ENCODE measurements around the gene ZMIZ1. TPM values are rescaled to one million over a fixed set of nuclear protein-coding genes. Genes with fewer than 3 reads are reported as not detected.

The ZMIZ1 gene
- total RNA-seq, 1 donor from 2014 or later = 107 TPM

- DNase-seq (ENCODE audit: low spot score) = peak; percentile 61
These were observed 48.3 kb downstream of the ZMIZ1 start for GRCh38 chr10:79116801-79117723.

GRCh38 chr10:79118286-79119202, 49.8 kb downstream of the ZMIZ1 start:
- no peak for DNase-seq (ENCODE audit: low spot score)

GRCh38 chr10:79119306-79119705, 50.5 kb downstream of the ZMIZ1 start:
- no peak for DNase-seq (ENCODE audit: low spot score)

- no peak for DNase-seq (ENCODE audit: low spot score)
These were observed 54.8 kb downstream of the ZMIZ1 start for GRCh38 chr10:79123547-79123963.

GRCh38 chr10:79124066-79124465, 55.3 kb downstream of the ZMIZ1 start:
- no peak for DNase-seq (ENCODE audit: low spot score)

GRCh38 chr10:79125092-79125491, 56.3 kb downstream of the ZMIZ1 start:
- DNase-seq (ENCODE audit: low spot score) = no peak

GRCh38 chr10:79126351-79127080, 57.8 kb downstream of the ZMIZ1 start:
- DNase-seq (ENCODE audit: low spot score) = no peak

- peak; percentile 72 for DNase-seq (ENCODE audit: low spot score)
These were observed 58.6 kb downstream of the ZMIZ1 start for GRCh38 chr10:79127151-79127961.

- no peak for DNase-seq (ENCODE audit: low spot score)
These were observed 59.6 kb downstream of the ZMIZ1 start for GRCh38 chr10:79128241-79128922.

- DNase-seq (ENCODE audit: low spot score) = no peak
These were observed 60.1 kb downstream of the ZMIZ1 start for GRCh38 chr10:79128923-79129305.

- DNase-seq (ENCODE audit: low spot score) = no peak
These were observed 60.7 kb downstream of the ZMIZ1 start for GRCh38 chr10:79129361-79129997.

- DNase-seq (ENCODE audit: low spot score) = no peak
These were observed 61.5 kb downstream of the ZMIZ1 start for GRCh38 chr10:79130255-79130654.

- DNase-seq (ENCODE audit: low spot score) = no peak
These were observed 62.1 kb downstream of the ZMIZ1 start for GRCh38 chr10:79130846-79131245.

- no peak for DNase-seq (ENCODE audit: low spot score)
These were observed 63.3 kb downstream of the ZMIZ1 start for GRCh38 chr10:79131836-79132631.

GRCh38 chr10:79132681-79133381, 64.1 kb downstream of the ZMIZ1 start:
- DNase-seq (ENCODE audit: low spot score) = no peak

- no peak for DNase-seq (ENCODE audit: low spot score)
These were observed 64.7 kb downstream of the ZMIZ1 start for GRCh38 chr10:79133416-79133815.

- no peak for DNase-seq (ENCODE audit: low spot score)
These were observed 67.0 kb downstream of the ZMIZ1 start for GRCh38 chr10:79135790-79136189.

- no peak for DNase-seq (ENCODE audit: low spot score)
These were observed 67.7 kb downstream of the ZMIZ1 start for GRCh38 chr10:79136236-79137005.

Measured in ureter (tissue), 1 donor.